Measurements from ENCODE around the gene ACSM4.

DNA sequence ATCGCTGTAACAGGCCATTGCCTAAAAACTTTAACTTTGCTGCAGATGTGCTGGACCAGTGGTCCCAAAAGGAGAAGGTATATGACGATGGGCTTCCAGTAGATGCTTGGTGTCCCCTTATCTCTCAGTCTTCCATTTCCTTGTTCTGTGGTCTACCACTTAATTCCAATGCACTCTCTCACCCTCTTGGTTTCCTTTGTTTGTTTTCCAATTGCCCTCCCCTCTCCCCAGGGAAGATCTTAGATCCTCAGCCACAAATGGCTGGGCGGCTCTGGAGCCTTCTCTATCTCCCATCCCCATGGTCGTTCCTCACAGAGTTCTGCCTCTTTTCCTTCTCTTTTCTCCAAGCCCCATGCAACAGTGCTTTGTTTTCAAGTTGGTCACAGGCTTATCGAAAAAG, 584 bp downstream of the ACSM4 start:
- TF ChIP-seq CTCF (IDR thresholded peaks at IDR 0.05; ENCODE audit: insufficient read depth, low read depth, low read length), result no peak
- no peak for TF ChIP-seq EZH2 (IDR thresholded peaks at IDR 0.05; ENCODE audit: insufficient read depth, low read length)

All from astrocyte (in vitro differentiated cells and primary cell).